Stomach (tissue), 9 donors: Measurements from ENCODE around the gene SOAT2. TPM values are rescaled to one million over a fixed set of nuclear protein-coding genes. Genes with fewer than 3 reads are reported as not detected.

Experiments
- DNase-seq, 2 donors: peaks; one replicate each; pipeline versions ENCODE4 v3.0.0 to v3.0.0-alpha.2; 2013 to 2019
- H3K27ac ChIP-seq, 5 donors: fragments of 200-600 bp in 4 of 5; sonication (generic) in 4 of 5; one replicate each; pipeline ENCODE4 v1.5.1; 2013 to 2019; ENCODE audit warnings: mild to moderate bottlenecking in 1 of 5, moderate library complexity in 1 of 5
- H3K27me3 ChIP-seq, 3 donors: fragments of 200-600 bp; sonication (generic); one replicate each; pipeline ENCODE4 v1.5.1; 2017 to 2019; ENCODE audit warnings: mixed run types in 1 of 3
- H3K36me3 ChIP-seq, 4 donors: fragments of 200-600 bp; sonication (generic); 1 replicate in 3 of 4; 2 replicates in 1 of 4; pipeline ENCODE4 v1.5.1; 2016 to 2019
- H3K4me1 ChIP-seq, 4 donors: fragments of 200-600 bp; sonication (generic); one replicate each; pipeline ENCODE4 v1.5.1; 2016 to 2019
- H3K4me3 ChIP-seq, 4 donors: fragments of 200-600 bp; sonication (generic) in 3 of 4; one replicate each; pipeline ENCODE4 v1.5.1; 2016 to 2019; ENCODE audit warnings: mild to moderate bottlenecking in 1 of 4
- H3K9me3 ChIP-seq, 4 donors: fragments of 200-600 bp; sonication (generic); one replicate each; pipeline ENCODE4 v1.5.1; 2016 to 2019
- EP300 ChIP-seq: sonication (generic); formaldehyde crosslinking; IDR thresholded peaks from one replicate; pipeline ENCODE4 v1.6.1; 2017; ENCODE audit warnings: antibody characterized with exemption
- POLR2A ChIP-seq, 4 donors: fragments of 450-650 bp; IDR thresholded peaks; one replicate each; pipeline ENCODE4 v1.6.1; 2016; ENCODE audit warnings: antibody characterized with exemption in 4 of 4, control low read depth in 2 of 4, mild to moderate bottlenecking in 1 of 4, moderate library complexity in 1 of 4
- POLR2AphosphoS5 ChIP-seq, 3 donors: sonication (generic); formaldehyde crosslinking; IDR thresholded peaks; one replicate each; pipeline ENCODE4 v1.6.1; 2016; ENCODE audit warnings: antibody characterized with exemption in 3 of 3
- WGBS, 5 donors: extraction: QIAGEN DNeasy Blood & Tissue Kit in 3 of 5; methylation state at CpG; one replicate each; pipeline versions ENCODE4 v1.1.5 to v1.1.7; 2013 to 2018; 5-methylcytosine and 5-hydroxymethylcytosine counted together
- intact Hi-C: fragments of 100-400 bp; cut with DNase I; formaldehyde crosslinking; loops from one replicate; pipeline ENCODE4 v1.15.1; 2023; ENCODE audit warnings: low total_unique reads
- polyA plus RNA-seq, 3 donors: library from polyadenylated mRNA; stranded (reverse); fragments of 200-250 nt; gene quantifications; one replicate each; pipeline ENCODE4 v1.2.3, GENCODE V29; 2013
- total RNA-seq, 5 donors: library from RNA; depleted of rRNA; stranded (reverse); fragments of >200 nt; gene quantifications; one replicate each; pipeline versions ENCODE4 v1.1.0 to v1.2.3, GENCODE V29; 2014 to 2016
- TF ChIP-seq, protein P1 (sequence below), 7 experiments: fragments of 450-650 bp in 4 of 7; fragments of 200-600 bp in 3 of 7; sonication (generic) in 3 of 7; IDR thresholded peaks; one replicate each; pipeline ENCODE4 v1.5.1; 2016 to 2019; ENCODE audit warnings: antibody characterized with exemption in 7 of 7, control low read depth in 2 of 7, mild to moderate bottlenecking in 1 of 7
- donor health status: healthy with polysubstance abuse.
- donor health status: Bipolar disorder and iron deficiency.
- donor health status: healthy.

Gene SOAT2
- total and polyA plus RNA-seq, 8 donors = 0.28 to 0.92 TPM; not detected in 6

DNA sequence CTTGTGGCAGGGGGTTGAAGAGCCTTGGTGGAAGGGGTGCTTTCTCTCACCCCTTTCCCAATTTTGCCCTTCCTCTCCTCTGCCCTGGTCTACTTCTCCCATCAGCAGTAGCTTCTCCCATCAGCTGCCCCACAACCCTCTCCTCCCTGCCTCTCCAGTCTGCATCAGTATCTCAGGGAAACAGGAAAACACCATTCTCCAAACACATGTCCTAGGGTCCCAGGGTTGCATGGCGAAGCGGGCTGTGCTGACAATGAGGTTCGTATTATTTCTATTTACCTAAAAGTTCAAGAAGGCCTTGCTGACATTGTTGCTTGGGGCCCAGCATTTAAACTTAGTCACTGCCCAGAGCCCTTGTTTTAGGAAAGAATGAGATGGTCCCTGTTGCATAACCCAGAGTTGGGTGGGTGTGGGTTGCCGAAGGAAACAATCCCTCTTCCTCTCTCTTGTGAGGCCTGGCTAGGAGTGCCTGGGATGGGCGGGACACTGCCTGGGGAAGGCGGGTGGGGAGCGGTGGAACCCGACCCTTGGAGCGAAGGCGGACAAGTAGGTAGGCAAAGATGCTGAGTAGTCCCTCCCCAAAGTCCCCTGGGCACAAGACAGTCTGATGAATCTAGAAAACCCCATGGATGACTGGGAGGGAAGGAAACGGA is 7.1 kb upstream of the SOAT2 start:
- peak; percentile 28 to 82 for DNase-seq
- Histone ChIP-seq H3K36me3 (peaks cover 0 to 7% (median 4%) of the 10 kb centered on the region in 4 donors), H3K4me1 (peaks cover 26 to 46% (median 35%) of the 10 kb centered on the region in 4 donors), H3K27ac (peak overlapping the region; percentile 73 to 91 (median 82)), H3K9me3 (no peaks in the 10 kb centered on the region), H3K27me3 (peaks cover 0 to 22% (median 0%) of the 10 kb centered on the region in 3 donors), H3K4me3 (peak overlapping the region in 3 of 4 donors; percentile 51 to 66 (median 65))
- intact Hi-C loops = no loop called here
- TF ChIP-seq POLR2A (IDR thresholded peaks at IDR 0.05) (no peak), POLR2AphosphoS5 (IDR thresholded peaks at IDR 0.05) (peak; percentile 2 to 47 (median 25))
- TF ChIP-seq, protein P1, sequence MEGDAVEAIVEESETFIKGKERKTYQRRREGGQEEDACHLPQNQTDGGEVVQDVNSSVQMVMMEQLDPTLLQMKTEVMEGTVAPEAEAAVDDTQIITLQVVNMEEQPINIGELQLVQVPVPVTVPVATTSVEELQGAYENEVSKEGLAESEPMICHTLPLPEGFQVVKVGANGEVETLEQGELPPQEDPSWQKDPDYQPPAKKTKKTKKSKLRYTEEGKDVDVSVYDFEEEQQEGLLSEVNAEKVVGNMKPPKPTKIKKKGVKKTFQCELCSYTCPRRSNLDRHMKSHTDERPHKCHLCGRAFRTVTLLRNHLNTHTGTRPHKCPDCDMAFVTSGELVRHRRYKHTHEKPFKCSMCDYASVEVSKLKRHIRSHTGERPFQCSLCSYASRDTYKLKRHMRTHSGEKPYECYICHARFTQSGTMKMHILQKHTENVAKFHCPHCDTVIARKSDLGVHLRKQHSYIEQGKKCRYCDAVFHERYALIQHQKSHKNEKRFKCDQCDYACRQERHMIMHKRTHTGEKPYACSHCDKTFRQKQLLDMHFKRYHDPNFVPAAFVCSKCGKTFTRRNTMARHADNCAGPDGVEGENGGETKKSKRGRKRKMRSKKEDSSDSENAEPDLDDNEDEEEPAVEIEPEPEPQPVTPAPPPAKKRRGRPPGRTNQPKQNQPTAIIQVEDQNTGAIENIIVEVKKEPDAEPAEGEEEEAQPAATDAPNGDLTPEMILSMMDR (IDR thresholded peaks at IDR 0.05) = no peak
- 44 to 62% (median 49%) methylated on average over 10 to 11 of the region's 11 CpGs for WGBS, 5 donors

DNA sequence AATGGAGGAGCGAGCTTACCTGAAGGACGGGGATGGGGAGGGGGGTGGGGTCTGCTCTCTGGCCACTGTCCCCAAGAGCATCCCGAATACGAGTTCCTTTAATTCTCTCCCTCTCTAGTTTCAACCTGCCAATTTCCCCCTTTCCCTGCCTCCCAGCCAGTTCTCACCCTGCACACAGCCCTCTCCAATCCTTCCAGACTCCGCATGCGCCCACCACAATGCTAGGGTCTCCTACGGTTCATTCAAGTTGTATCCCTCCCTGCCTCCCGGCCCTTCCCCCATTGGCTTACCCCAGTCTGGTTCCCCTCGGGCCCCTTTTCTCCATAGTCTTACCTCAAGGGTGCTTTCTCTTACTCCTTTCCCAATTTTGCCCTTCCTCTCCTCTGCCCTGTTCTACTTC is 6.5 kb upstream of the SOAT2 start:
- DNase-seq = peak in 1 of 2 donors; percentile 21
- peaks cover 0 to 22% (median 0%) of the 10 kb centered on the region in 3 donors for H3K27me3 ChIP-seq
- H3K27ac ChIP-seq = peak overlapping the region; percentile 73 to 91 (median 82)
- intact Hi-C loops = no loop called here
- 41 to 50% (median 42%) methylated on average over 9 of the region's 9 CpGs for WGBS, 5 donors
- no peaks in the 10 kb centered on the region for H3K9me3 ChIP-seq
- H3K36me3 ChIP-seq = peaks cover 0 to 9% (median 6%) of the 10 kb centered on the region in 4 donors
- H3K4me1 ChIP-seq = peaks cover 26 to 46% (median 35%) of the 10 kb centered on the region in 4 donors
- H3K4me3 ChIP-seq = peak overlapping the region; percentile 51 to 66 (median 60)
- TF ChIP-seq, protein P1 (IDR thresholded peaks at IDR 0.05) = no peak
- TF ChIP-seq EP300 = no peak
- no peak for TF ChIP-seq POLR2A (IDR thresholded peaks at IDR 0.05)
- no peak for TF ChIP-seq POLR2AphosphoS5 (IDR thresholded peaks at IDR 0.05)

DNA sequence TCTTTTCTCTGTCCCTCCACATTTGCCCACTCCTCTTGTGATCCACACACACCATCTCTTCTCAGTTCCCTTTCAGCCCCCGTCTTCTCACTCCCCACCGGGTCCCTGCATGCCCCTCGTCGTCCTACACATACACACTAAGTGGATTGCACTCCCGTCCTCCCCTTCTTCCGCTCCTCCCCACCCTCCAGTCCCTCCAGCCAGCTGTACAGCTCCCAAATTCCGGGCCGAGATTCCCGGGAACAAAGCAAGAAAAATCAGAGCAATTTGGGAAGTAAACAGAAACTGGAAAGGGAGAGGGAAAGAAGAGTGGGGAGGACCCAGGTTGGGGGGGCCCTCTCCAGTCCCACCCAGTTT is 6.1 kb upstream of the SOAT2 start:
- peaks cover 26 to 50% (median 35%) of the 10 kb centered on the region in 4 donors for H3K4me1 ChIP-seq
- peaks cover 0 to 9% (median 8%) of the 10 kb centered on the region in 4 donors for H3K36me3 ChIP-seq
- peak overlapping the region; percentile 51 to 66 (median 60) for H3K4me3 ChIP-seq
- intact Hi-C loops = no loop called here
- H3K27me3 ChIP-seq = peaks cover 0 to 22% (median 0%) of the 10 kb centered on the region in 3 donors
- 4 to 8% (median 6%) methylated on average over 9 of the region's 9 CpGs for WGBS, 5 donors
- DNase-seq = peak in 1 of 2 donors; percentile 77
- no peak for TF ChIP-seq POLR2A (IDR thresholded peaks at IDR 0.05)
- TF ChIP-seq POLR2AphosphoS5 (IDR thresholded peaks at IDR 0.05) = no peak
- TF ChIP-seq EP300 = no peak
- TF ChIP-seq, protein P1 (IDR thresholded peaks at IDR 0.05) = no peak
- no peaks in the 10 kb centered on the region for H3K9me3 ChIP-seq
- H3K27ac ChIP-seq = peak overlapping the region; percentile 73 to 91 (median 82)

DNA sequence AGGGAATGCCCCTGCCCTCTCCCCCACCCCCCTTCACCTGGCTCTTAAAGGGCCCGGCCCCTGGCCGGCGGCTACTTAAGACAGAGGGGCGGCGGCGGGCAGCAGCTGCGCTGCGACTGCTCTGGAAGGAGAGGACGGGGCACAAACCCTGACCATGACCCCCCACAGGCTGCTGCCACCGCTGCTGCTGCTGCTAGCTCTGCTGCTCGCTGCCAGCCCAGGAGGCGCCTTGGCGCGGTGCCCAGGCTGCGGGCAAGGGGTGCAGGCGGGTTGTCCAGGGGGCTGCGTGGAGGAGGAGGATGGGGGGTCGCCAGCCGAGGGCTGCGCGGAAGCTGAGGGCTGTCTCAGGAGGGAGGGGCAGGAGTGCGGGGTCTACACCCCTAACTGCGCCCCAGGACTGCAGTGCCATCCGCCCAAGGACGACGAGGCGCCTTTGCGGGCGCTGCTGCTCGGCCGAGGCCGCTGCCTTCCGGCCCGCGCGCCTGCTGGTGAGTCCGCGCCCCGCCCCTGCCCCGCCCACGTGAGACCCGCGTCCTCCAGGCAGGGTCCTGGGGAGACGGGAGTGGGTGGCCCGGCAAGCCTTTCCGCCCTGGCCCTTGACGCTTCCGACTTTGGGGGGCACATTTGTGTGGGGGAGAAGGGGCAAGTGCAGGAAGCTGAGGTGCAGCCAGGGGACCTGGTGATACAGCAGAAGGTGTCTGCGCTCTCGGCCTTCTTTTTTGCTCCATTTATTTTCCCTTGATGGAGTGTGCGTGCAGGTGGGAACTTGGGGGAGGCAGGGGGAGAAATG is 5.5 kb upstream of the SOAT2 start, which contains the start of gene IGFBP6:
Gene IGFBP6 (plus strand): TSS at position 104 of the 790 bp plus-strand sequence. CDS start 51 bp downstream, at position 155.
- TF ChIP-seq, protein P1 (IDR thresholded peaks at IDR 0.05) = peak in 4 of 7 experiments; percentile 6 to 20 (median 16)
- TF ChIP-seq POLR2AphosphoS5 (IDR thresholded peaks at IDR 0.05) (peak in 1 of 3 donors; percentile 11), POLR2A (IDR thresholded peaks at IDR 0.05) (no peak), EP300 (no peak)
- Histone ChIP-seq H3K9me3 (no peaks in the 10 kb centered on the region), H3K27me3 (peaks cover 0 to 22% (median 0%) of the 10 kb centered on the region in 3 donors), H3K27ac (peak within 1 kb of the TSS; percentile 73 to 91 (median 82)), H3K4me3 (peak within 1 kb of the TSS; percentile 51 to 66 (median 60)), H3K36me3 (peaks cover 0 to 9% (median 8%) of the 10 kb centered on the region in 4 donors), H3K4me1 (peaks cover 26 to 56% (median 37%) of the 10 kb centered on the region in 4 donors)
- intact Hi-C loops = no loop called here
- DNase-seq = peak; percentile 55 to 87
- WGBS, 5 donors = 1 to 2% (median 2%) methylated on average over 21 to 51 of the region's 51 CpGs
